Panc1 (cell line): ENCODE data around the gene APOE. TPM values are rescaled to one million over a fixed set of nuclear protein-coding genes. Genes with fewer than 3 reads are reported as not detected.

Experiments used
- ATAC-seq: fragments of 200-7000 bp; cut with Tn5 transposase; 2 replicates; pipeline ENCODE4 v1.9.1; 2020; ENCODE audit warnings: mild to moderate bottlenecking, moderate library complexity
- BruUV-seq: library from RNA; stranded (reverse); fragments of 400-500 nt; replicated peaks from 2 replicates; lab custom pipeline; 2021; lab: Mats Ljungman, UMichigan
- CTCF ChIA-PET: fragments of 300-600 bp; sonication (Branson Sonifier 250); formaldehyde crosslinking; loops from one replicate; lab custom pipeline; 2022; ENCODE audit warnings: antibody characterized with exemption; lab: Charles Lee
- POLR2A ChIA-PET: fragments of 300-600 bp; sonication (Branson Sonifier 250); formaldehyde crosslinking; loops from one replicate; lab custom pipeline; 2022; ENCODE audit warnings: antibody characterized with exemption; lab: Charles Lee
- DNase-seq: peaks from one replicate; pipeline ENCODE4 v3.0.0-alpha.2; 2010; ENCODE audit warnings: low read depth, low spot score
- H3K27ac ChIP-seq: 2 replicates; pipeline ENCODE4 v1.5.1; 2011; ENCODE audit warnings: mild to moderate bottlenecking, low read length, inconsistent platforms
- H3K27me3 ChIP-seq: fragments of 200-500 bp; sonication (Bioruptor generic); 2 replicates; pipeline ENCODE4 v1.6.0; 2014; ENCODE audit warnings: low read length, inconsistent platforms; ENCODE audit not compliant: control insufficient read depth, insufficient read depth
- H3K36me3 ChIP-seq: fragments of 200-500 bp; sonication (Bioruptor generic); 2 replicates; pipeline ENCODE4 v1.5.1; 2014; ENCODE audit warnings: inconsistent platforms, mild to moderate bottlenecking, low read length, moderate library complexity; ENCODE audit not compliant: control insufficient read depth, insufficient read depth
- H3K4me1 ChIP-seq: 2 replicates; pipeline ENCODE4 v1.5.1; 2011; ENCODE audit warnings: inconsistent platforms, mild to moderate bottlenecking, low read length, moderate library complexity; ENCODE audit not compliant: control insufficient read depth, insufficient read depth
- H3K4me3 ChIP-seq, 2 experiments: 2 replicates each; pipeline ENCODE4 v1.5.1; 2011 to 2012; ENCODE audit warnings: low read depth in 2 of 2, low read length in 2 of 2, mild to moderate bottlenecking in 2 of 2, inconsistent platforms in 1 of 2, moderate library complexity in 1 of 2
- H3K9me3 ChIP-seq: fragments of 200-500 bp; sonication (Bioruptor generic); 2 replicates; pipeline ENCODE4 v1.5.1; 2014; ENCODE audit warnings: low read depth, mild to moderate bottlenecking, inconsistent platforms, low read length, moderate library complexity; ENCODE audit not compliant: control insufficient read depth, insufficient read depth
- CTCF ChIP-seq: fragments of 450-650 bp; IDR thresholded peaks from 2 replicates; pipeline ENCODE4 v1.5.1; 2017; ENCODE audit warnings: mild to moderate bottlenecking
- POLR2AphosphoS5 ChIP-seq: IDR thresholded peaks from 2 replicates; pipeline ENCODE4 v1.6.1; 2012; ENCODE audit warnings: mild to moderate bottlenecking, low read depth, low read length, moderate library complexity
- SIN3A ChIP-seq: IDR thresholded peaks from 2 replicates; pipeline ENCODE4 v1.6.1; 2012; ENCODE audit warnings: low read depth, mild to moderate bottlenecking, low read length, moderate library complexity, borderline replicate concordance; ENCODE audit not compliant: insufficient read depth
- TCF7L2 ChIP-seq: IDR thresholded peaks from 2 replicates; pipeline ENCODE4 v1.6.1; 2011; ENCODE audit warnings: mild to moderate bottlenecking, low read depth, low read length, inconsistent platforms
- in situ Hi-C: cut with HindIII; loops from 2 replicates; pipeline ENCODE4 v1.10.0; 2016; ENCODE audit warnings: low sequenced_read_pairs, low pct_unique_long_range_greater_than_20kb
- intact Hi-C: fragments of 100-400 bp; cut with micrococcal nuclease; formaldehyde crosslinking; loops from one replicate; pipeline ENCODE4 v1.10.0; 2022; ENCODE audit not compliant: unreplicated experiment
- total RNA-seq: library from RNA; stranded (reverse); gene quantifications from one replicate; pipeline ENCODE4 v1.2.1, GENCODE V29; 2021; ENCODE audit not compliant: unreplicated experiment
- TF ChIP-seq, protein P1 (sequence below), 2 experiments: IDR thresholded peaks; 2 replicates each; pipeline ENCODE4 v1.6.1; 2011 to 2012; ENCODE audit warnings: low read depth in 2 of 2, control low read depth in 1 of 2, low read length in 1 of 2, mild to moderate bottlenecking in 1 of 2, moderate library complexity in 1 of 2; ENCODE audit not compliant: insufficient read depth in 1 of 2

APOE gene
- total RNA-seq, 1 experiment from 2014 or later, result 780 TPM

GRCh38 chr19:44900328-44901244 is 5.0 kb upstream of the APOE start:
- CTCF ChIA-PET, result no interaction called here
- Histone ChIP-seq H3K27ac (no peak overlapping the region), H3K4me3 (no peak overlapping the region), H3K9me3 (no peaks in the 10 kb centered on the region), H3K27me3 (no peaks in the 10 kb centered on the region), H3K36me3 (peaks cover 9% of the 10 kb centered on the region; the same call in 1 of the 2 replicates), H3K4me1 (peaks cover 9% of the 10 kb centered on the region)
- in situ Hi-C loops, result no loop called here
- TF ChIP-seq, protein P1, sequence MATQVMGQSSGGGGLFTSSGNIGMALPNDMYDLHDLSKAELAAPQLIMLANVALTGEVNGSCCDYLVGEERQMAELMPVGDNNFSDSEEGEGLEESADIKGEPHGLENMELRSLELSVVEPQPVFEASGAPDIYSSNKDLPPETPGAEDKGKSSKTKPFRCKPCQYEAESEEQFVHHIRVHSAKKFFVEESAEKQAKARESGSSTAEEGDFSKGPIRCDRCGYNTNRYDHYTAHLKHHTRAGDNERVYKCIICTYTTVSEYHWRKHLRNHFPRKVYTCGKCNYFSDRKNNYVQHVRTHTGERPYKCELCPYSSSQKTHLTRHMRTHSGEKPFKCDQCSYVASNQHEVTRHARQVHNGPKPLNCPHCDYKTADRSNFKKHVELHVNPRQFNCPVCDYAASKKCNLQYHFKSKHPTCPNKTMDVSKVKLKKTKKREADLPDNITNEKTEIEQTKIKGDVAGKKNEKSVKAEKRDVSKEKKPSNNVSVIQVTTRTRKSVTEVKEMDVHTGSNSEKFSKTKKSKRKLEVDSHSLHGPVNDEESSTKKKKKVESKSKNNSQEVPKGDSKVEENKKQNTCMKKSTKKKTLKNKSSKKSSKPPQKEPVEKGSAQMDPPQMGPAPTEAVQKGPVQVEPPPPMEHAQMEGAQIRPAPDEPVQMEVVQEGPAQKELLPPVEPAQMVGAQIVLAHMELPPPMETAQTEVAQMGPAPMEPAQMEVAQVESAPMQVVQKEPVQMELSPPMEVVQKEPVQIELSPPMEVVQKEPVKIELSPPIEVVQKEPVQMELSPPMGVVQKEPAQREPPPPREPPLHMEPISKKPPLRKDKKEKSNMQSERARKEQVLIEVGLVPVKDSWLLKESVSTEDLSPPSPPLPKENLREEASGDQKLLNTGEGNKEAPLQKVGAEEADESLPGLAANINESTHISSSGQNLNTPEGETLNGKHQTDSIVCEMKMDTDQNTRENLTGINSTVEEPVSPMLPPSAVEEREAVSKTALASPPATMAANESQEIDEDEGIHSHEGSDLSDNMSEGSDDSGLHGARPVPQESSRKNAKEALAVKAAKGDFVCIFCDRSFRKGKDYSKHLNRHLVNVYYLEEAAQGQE (IDR thresholded peaks at IDR 0.05; ENCODE audit: insufficient read depth in 1 of 2, low read depth in 2 of 2, low read length in 1 of 2), result no peak
- no peak for TF ChIP-seq SIN3A
- TF ChIP-seq POLR2AphosphoS5, result no peak
- TF ChIP-seq TCF7L2, result no peak
- TF ChIP-seq CTCF, result no peak
- BruUV-seq, result no TSS peak
- DNase-seq, result no peak
- POLR2A ChIA-PET, result interaction anchor here (0.6 kb wide), 1 partner anchor 74 kb away, joined by 3 read pairs; no protein-coding TSS in a partner anchor
- ATAC-seq, result no peak
- intact Hi-C loops, result loop anchor here (5.0 kb wide), 1 partner anchor 52 kb away; no protein-coding TSS in a partner anchor

DNA sequence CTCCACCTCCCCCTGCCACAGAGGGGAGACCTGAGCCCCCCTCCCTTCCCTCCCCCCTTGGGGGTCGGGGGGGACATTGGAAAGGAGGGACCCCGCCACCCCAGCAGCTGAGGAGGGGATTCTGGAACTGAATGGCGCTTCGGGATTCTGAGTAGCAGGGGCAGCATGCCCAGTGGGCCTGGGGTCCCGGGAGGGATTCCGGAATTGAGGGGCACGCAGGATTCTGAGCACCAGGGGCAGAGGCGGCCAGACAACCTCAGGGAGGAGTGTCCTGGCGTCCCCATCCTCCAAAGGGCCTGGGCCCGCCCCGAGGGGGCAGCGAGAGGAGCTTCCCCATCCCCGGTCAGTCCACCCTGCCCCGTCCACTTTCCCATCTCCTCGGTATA is 2.4 kb upstream of the APOE start:
- BruUV-seq, result no TSS peak
- CTCF ChIA-PET, result interaction anchor here (0.6 to 1.1 kb wide), 3 partner anchors 48 to 178 kb away, joined by 4 to 6 read pairs (median 6); no protein-coding TSS in a partner anchor
- no peak for DNase-seq
- Histone ChIP-seq H3K27ac (no peak overlapping the region), H3K36me3 (peaks cover 2% of the 10 kb centered on the region; the same call in 1 of the 2 replicates), H3K4me1 (peaks cover 9% of the 10 kb centered on the region), H3K4me3 (no peak overlapping the region), H3K27me3 (no peaks in the 10 kb centered on the region), H3K9me3 (no peaks in the 10 kb centered on the region)
- in situ Hi-C loops, result no loop called here
- POLR2A ChIA-PET, result no interaction called here
- intact Hi-C loops, result loop anchor here (5.0 kb wide), 1 partner anchor 49 kb away; no protein-coding TSS in a partner anchor
- ATAC-seq, result no peak
- TF ChIP-seq, protein P1 (IDR thresholded peaks at IDR 0.05; ENCODE audit: insufficient read depth in 1 of 2, low read depth in 2 of 2, low read length in 1 of 2), result no peak
- TF ChIP-seq CTCF (no peak), SIN3A (no peak), TCF7L2 (no peak), POLR2AphosphoS5 (no peak)
